Naive B cell (primary cell): ENCODE measurements around the gene ACTL6B. TPM values are rescaled to one million over a fixed set of nuclear protein-coding genes. Genes with fewer than 3 reads are reported as not detected.

Experiments
- ATAC-seq, 2 donors: fragments of 150-1000 bp; cut with Tn5 transposase; 2 replicates each; pipeline ENCODE4 v1.10.0; 2021; ENCODE audit warnings: low read depth in 2 of 2, mild to moderate bottlenecking in 2 of 2, moderate library complexity in 2 of 2
- DNase-seq: peaks from one replicate; pipeline ENCODE4 v3.0.0; 2022
- H3K27ac Mint-ChIP-seq, 6 donors: one replicate each; pipeline ENCODE4 v1.8.0; 2020 to 2022; ENCODE audit warnings: mild to moderate bottlenecking in 6 of 6, mixed read lengths in 6 of 6, moderate library complexity in 5 of 6, inconsistent platforms in 2 of 6
- H3K27me3 Mint-ChIP-seq, 3 donors: one replicate each; pipeline ENCODE4 v1.8.0; 2021 to 2022; ENCODE audit warnings: mixed read lengths in 3 of 3, mild to moderate bottlenecking in 1 of 3
- H3K36me3 Mint-ChIP-seq, 2 donors: one replicate each; pipeline ENCODE4 v1.8.0; 2020 to 2022; ENCODE audit warnings: mixed read lengths in 2 of 2, inconsistent platforms in 1 of 2, mild to moderate bottlenecking in 1 of 2
- H3K4me1 Mint-ChIP-seq, 3 donors: one replicate each; pipeline ENCODE4 v1.8.0; 2020 to 2022; ENCODE audit warnings: mixed read lengths in 3 of 3, inconsistent platforms in 1 of 3, mild to moderate bottlenecking in 1 of 3, moderate library complexity in 1 of 3
- H3K4me3 Mint-ChIP-seq, 8 donors: one replicate each; pipeline ENCODE4 v1.8.0; 2020 to 2022; ENCODE audit warnings: mild to moderate bottlenecking in 8 of 8, mixed read lengths in 8 of 8, moderate library complexity in 8 of 8, inconsistent platforms in 2 of 8
- H3K9me3 Mint-ChIP-seq, 7 donors: one replicate each; pipeline ENCODE4 v1.8.0; 2020 to 2022; ENCODE audit warnings: mixed read lengths in 7 of 7, mild to moderate bottlenecking in 5 of 7, inconsistent platforms in 2 of 7, moderate library complexity in 1 of 7
- polyA plus RNA-seq, 6 donors: library from polyadenylated mRNA; unstranded; fragments of 300-500 nt; fragmentation: Illumina TruSeq; gene quantifications; one replicate each; pipeline ENCODE4 v1.2.3, GENCODE V29; 2021; ENCODE audit warnings: low read depth in 6 of 6

Gene ACTL6B
- polyA plus RNA-seq, 6 donors from 2014 or later: not detected

DNA sequence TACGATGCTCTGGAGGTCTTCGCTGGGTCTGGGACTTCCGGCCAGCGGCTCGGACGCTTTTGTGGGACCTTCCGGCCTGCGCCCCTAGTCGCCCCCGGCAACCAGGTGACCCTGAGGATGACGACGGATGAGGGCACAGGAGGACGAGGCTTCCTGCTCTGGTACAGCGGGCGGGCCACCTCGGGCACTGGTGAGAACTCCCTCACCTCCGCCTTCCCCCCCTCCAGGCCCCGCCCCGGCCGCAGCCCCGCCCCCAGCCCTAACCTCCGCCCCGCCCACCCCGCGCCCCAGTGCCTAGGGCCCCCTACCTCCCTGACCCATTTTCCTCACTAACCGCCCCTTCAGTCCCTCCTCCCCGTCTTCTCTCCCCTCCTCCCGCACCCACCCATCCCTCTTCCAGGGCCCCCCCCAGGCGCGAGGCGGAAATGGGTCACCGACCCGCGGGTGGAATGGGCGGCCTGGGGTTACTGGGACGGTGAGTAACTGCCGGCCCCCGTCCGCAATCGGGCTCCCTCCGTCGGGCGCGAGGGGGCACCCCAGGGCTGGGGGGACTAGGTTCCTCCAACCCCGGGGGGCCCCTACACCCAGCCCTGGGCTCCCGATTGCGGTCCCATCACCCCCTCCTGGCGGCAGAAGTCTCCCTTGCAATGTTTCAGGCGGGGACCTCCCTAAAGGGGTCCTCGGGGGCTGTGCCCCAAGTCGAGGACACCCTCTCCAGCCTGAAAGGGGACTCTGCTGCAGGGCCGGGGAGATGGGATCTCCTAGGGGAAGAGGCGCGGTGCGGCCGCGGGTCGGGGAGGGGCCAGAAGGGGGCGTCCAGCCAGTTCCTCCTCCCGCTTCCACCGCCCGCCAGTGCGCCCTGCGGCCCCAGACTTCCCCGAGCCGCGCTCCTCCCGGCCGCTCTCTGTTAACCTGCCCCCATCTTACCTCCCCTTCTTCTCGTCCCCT lies 51.9 kb downstream of the ACTL6B start:
- H3K9me3 Mint-ChIP-seq: no peaks in the 10 kb centered on the region
- H3K4me3 Mint-ChIP-seq: peak overlapping the region; percentile 66 to 93 (median 90)
- H3K27me3 Mint-ChIP-seq: peaks cover 0 to 10% (median 0%) of the 10 kb centered on the region in 3 donors

DNA sequence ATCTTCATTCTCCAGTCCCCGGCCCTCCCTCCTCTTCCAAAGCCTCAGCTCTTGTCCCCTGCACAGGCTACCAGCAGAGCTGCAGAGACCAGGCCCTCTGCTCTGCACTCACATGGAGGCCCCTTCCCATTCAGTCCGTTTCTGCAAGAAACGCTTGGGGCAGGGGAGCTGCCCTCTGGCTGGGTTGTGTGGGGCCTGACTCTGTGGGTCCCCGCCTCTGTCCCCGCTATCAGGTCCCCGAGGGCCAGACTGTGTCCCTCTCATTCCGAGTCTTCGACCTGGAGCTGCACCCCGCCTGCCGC lies 52.6 kb downstream of the ACTL6B start:
- DNase-seq (no peak), ATAC-seq (peak in 1 of 2 donors; percentile 1)
- peak overlapping the region; percentile 66 to 93 (median 86) for H3K4me3 Mint-ChIP-seq
- no peaks in the 10 kb centered on the region for H3K36me3 Mint-ChIP-seq
- peaks cover 17 to 23% (median 21%) of the 10 kb centered on the region in 3 donors for H3K4me1 Mint-ChIP-seq
- peak overlapping the region in 3 of 6 donors; percentile 24 to 67 (median 47) for H3K27ac Mint-ChIP-seq
- H3K9me3 Mint-ChIP-seq: no peaks in the 10 kb centered on the region
- peaks cover 0 to 10% (median 0%) of the 10 kb centered on the region in 3 donors for H3K27me3 Mint-ChIP-seq

More for the DNA sequence above, 51.9 kb downstream of the ACTL6B start:
- ATAC-seq: peak; percentile 72 to 76
- Mint-ChIP-seq H3K4me1 (peaks cover 17 to 23% (median 21%) of the 10 kb centered on the region in 3 donors), H3K36me3 (no peaks in the 10 kb centered on the region), H3K27ac (peak overlapping the region in 3 of 6 donors; percentile 24 to 67 (median 47))
- peak; percentile 71 for DNase-seq

DNA sequence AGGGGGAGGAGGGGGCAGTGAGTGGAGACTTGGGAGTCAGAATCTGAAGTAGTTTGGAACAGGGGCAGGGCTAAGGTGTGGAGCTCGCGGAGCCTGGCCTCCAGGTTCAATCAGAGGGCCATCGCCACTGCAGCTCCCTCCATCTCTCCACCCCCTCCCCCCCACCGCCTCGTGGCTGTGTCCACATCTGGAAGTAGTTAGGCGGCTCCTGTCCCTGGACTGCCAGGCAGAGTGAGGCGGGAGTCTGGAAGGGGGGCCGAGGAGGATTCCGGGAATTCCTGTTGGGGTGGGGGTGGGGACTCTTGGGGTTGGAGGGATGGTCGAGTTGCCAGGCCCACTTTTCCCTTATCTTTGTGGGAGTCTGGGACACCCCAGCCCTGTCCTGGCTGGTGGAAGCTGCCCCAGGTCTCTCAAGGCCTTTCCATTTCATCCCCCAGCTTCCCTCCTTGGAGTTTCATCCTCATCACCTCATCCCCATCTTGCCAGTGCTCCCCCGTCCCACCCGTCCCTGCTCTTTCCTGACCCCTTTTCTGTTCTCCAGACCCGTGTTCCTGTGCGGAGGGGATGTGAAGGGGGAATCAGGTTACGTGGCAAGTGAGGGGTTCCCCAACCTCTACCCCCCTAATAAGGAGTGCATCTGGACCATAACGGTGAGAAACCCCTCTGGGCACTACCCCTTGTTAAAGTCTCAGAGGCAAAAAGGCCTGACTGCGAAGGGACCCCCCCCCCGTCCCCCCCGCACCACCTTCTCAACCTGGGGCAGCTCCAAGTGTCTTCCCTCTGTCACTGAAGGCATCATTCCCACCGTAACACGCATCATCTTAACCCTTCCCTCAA lies 53.1 kb downstream of the ACTL6B start:
- ATAC-seq (no peak), DNase-seq (no peak)
- Mint-ChIP-seq H3K27ac (peak overlapping the region in 1 of 6 donors; percentile 67), H3K9me3 (no peaks in the 10 kb centered on the region), H3K36me3 (no peaks in the 10 kb centered on the region), H3K4me3 (peak overlapping the region; percentile 53 to 93 (median 82)), H3K27me3 (peaks cover 0 to 15% (median 0%) of the 10 kb centered on the region in 3 donors), H3K4me1 (peaks cover 17 to 23% (median 21%) of the 10 kb centered on the region in 3 donors)

DNA sequence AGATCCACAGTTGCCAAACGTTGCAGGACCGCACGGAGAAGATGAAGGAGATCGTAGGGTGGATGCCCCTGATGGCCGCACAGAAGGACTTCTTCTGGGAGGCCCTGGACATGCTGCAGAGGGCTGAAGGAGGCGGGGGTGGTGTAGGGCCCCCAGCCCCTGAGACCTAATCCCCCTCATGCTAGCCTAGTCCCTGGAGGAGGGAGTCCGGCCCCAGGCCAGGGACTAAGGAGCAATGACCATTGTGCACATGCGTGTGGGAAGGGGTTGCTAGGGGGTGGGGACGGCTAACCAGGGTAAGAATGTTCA lies 55.6 kb downstream of the ACTL6B start:
- ATAC-seq (no peak), DNase-seq (no peak)
- H3K27me3 Mint-ChIP-seq: peaks cover 0 to 16% (median 0%) of the 10 kb centered on the region in 3 donors
- H3K36me3 Mint-ChIP-seq: no peaks in the 10 kb centered on the region
- H3K4me3 Mint-ChIP-seq: no peak overlapping the region
- no peak overlapping the region for H3K27ac Mint-ChIP-seq
- H3K9me3 Mint-ChIP-seq: no peaks in the 10 kb centered on the region
- peaks cover 10 to 18% (median 17%) of the 10 kb centered on the region in 3 donors for H3K4me1 Mint-ChIP-seq

DNA sequence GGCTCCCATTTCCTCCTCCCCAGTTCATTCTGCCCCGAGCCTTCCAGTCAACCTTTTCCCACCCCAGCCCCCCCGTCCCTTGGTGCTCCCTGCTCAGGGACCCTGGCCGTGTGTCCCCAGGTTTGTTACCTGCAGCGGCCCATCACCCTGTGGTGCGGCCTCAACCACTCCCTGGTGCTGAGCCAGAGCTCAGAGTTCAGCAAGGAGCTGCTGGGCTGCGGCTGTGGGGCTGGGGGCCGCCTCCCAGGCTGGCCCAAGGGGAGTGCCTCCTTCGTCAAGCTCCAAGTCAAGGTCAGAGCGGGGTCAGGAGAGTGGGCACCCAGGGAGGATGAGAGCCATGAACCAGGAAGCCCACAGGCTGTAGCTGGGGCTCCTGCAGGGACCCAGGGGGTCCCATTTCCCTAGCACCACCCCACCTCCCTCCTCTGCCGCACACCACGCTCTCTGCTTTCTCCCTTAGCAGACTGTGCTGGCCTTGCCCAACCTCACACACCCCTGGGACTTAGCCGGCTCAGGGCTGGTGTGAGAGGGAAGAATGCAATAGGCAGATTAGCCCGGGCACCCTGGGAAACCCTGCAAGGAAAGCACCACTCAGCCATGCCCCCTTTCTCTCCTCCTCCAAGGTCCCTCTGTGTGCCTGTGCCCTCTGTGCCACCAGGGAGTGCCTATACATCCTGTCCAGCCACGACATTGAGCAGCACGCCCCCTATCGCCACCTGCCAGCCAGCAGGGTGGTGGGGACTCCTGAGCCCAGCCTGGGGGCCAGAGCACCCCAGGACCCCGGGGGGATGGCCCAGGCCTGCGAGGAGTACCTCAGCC lies 56.1 kb downstream of the ACTL6B start:
- Mint-ChIP-seq H3K27ac (no peak overlapping the region), H3K4me3 (peak overlapping the region in 1 of 8 donors; percentile 51), H3K27me3 (peaks cover 0 to 19% (median 0%) of the 10 kb centered on the region in 3 donors), H3K36me3 (no peaks in the 10 kb centered on the region), H3K4me1 (peaks cover 4 to 12% (median 12%) of the 10 kb centered on the region in 3 donors), H3K9me3 (no peaks in the 10 kb centered on the region)
- ATAC-seq: no peak
- no peak for DNase-seq

DNA sequence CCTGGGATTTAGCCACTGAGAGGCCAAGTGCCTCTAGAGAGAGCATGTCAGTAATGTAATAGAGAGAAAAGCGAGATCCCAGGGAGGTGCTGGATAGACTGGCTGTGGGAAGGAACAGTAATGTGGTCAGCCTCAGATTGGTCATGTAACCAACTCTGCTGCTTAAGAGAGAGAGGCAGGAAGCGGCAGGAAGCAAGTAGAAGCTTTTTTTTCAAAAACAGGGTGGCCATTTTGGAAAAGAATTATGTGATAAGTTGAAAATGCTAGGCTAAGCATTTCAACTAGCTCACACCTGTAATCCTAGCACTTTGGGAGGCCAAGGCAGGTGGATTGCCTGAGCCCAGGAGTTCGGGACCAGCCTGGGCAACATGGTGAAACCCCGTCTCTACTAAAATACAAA lies 57.8 kb downstream of the ACTL6B start:
- H3K4me1 Mint-ChIP-seq: peaks cover 0 to 2% (median 0%) of the 10 kb centered on the region in 3 donors
- no peaks in the 10 kb centered on the region for H3K9me3 Mint-ChIP-seq
- peak overlapping the region in 2 of 8 donors; percentile 7 to 12 for H3K4me3 Mint-ChIP-seq
- peaks cover 0 to 32% (median 0%) of the 10 kb centered on the region in 3 donors for H3K27me3 Mint-ChIP-seq
- no peaks in the 10 kb centered on the region for H3K36me3 Mint-ChIP-seq
- ATAC-seq (no peak), DNase-seq (no peak)
- peak overlapping the region in 1 of 6 donors; percentile 58 for H3K27ac Mint-ChIP-seq

DNA sequence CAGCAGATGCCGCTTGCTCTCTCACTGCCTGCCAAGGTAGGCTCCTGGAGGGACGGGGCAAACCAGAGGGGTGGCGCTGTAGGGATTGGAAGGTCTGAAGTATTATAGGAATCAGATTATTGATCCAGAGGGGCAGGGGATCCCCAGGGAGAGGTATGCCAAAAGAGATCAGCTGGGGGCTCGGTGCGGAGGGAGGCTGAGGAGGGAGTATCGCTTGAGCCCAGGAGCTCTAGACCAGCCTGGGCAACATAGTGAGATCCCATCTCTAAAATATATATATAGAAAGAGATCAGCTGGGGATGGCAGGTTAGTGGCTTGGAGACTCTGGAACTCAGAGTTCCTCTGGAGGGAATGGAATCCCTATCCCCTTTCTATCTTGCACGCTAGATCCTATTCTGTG lies 61.1 kb downstream of the ACTL6B start:
- Mint-ChIP-seq H3K9me3 (no peaks in the 10 kb centered on the region), H3K4me1 (peaks cover 0 to 2% (median 0%) of the 10 kb centered on the region in 3 donors), H3K27ac (peak overlapping the region in 1 of 6 donors; percentile 5), H3K4me3 (no peak overlapping the region), H3K27me3 (peaks cover 8 to 47% (median 14%) of the 10 kb centered on the region in 3 donors), H3K36me3 (no peaks in the 10 kb centered on the region)
- no peak for ATAC-seq
- no peak for DNase-seq

Other genes starting within 250 kb of the ACTL6B start
- 10 to 100 TPM in 5 of 6 donors, 1 to 10 TPM in 1; 9.4 to 24.9 (median 13.3) TPM for gene ZCWPW1, start 227.7 kb downstream of the ACTL6B start, polyA plus RNA-seq
- 10 to 100 TPM; 10.9 to 24.6 (median 19.5) TPM for gene MEPCE, start 226.6 kb downstream of the ACTL6B start, polyA plus RNA-seq
- 10 to 100 TPM; 21.8 to 46.8 (median 27.5) TPM for gene PPP1R35, start 220.0 kb downstream of the ACTL6B start, polyA plus RNA-seq
- gene SPACDR, start 192.2 kb downstream of the ACTL6B start, polyA plus RNA-seq: under 1 TPM in 1 of 6 donors, not detected in 5; 0.45 TPM
- 10 to 100 TPM; 17.5 to 23.6 (median 20.7) TPM for gene TSC22D4, start 177.2 kb downstream of the ACTL6B start, polyA plus RNA-seq
- not detected for gene NYAP1, start 172.5 kb downstream of the ACTL6B start, polyA plus RNA-seq
- gene AGFG2, start 117.2 kb downstream of the ACTL6B start, polyA plus RNA-seq: 1 to 10 TPM in 5 of 6 donors, not detected in 1; 3.1 to 5.9 (median 4.1) TPM
- not detected for gene SAP25, start 82.5 kb downstream of the ACTL6B start, polyA plus RNA-seq
- 100 to 1,000 TPM in 4 of 6 donors, 10 to 100 TPM in 2; 81.4 to 172 (median 106) TPM for gene LRCH4, start 70.3 kb downstream of the ACTL6B start, polyA plus RNA-seq
- gene FBXO24, start 70.1 kb downstream of the ACTL6B start, polyA plus RNA-seq: 1 to 10 TPM in 2 of 6 donors, under 1 TPM in 3, not detected in 1; 0.13 to 1.7 (median 0.89) TPM
- gene PCOLCE, start 54.1 kb downstream of the ACTL6B start, polyA plus RNA-seq: 1 to 10 TPM in 1 of 6 donors, under 1 TPM in 4, not detected in 1; 0.23 to 1.1 (median 0.86) TPM
- 10 to 100 TPM in 5 of 6 donors, 1 to 10 TPM in 1; 7.7 to 18.2 (median 13.1) TPM for gene MOSPD3, start 43.9 kb downstream of the ACTL6B start, polyA plus RNA-seq
- gene TFR2, start 14.9 kb downstream of the ACTL6B start, polyA plus RNA-seq: 1 to 10 TPM in 1 of 6 donors, under 1 TPM in 3, not detected in 2; 0.58 to 1.3 (median 0.65) TPM
- 10 to 100 TPM; 46.2 to 65.4 (median 56.2) TPM for gene GNB2, start 17.3 kb upstream of the ACTL6B start, polyA plus RNA-seq
- 1 to 10 TPM in 4 of 6 donors, under 1 TPM in 2; 0.69 to 2.9 (median 1.2) TPM for gene GIGYF1, start 37.8 kb upstream of the ACTL6B start, polyA plus RNA-seq
- 10 to 100 TPM; 25.3 to 41.0 (median 34.6) TPM for gene POP7, start 49.7 kb upstream of the ACTL6B start, polyA plus RNA-seq
- not detected for gene EPO, start 64.0 kb upstream of the ACTL6B start, polyA plus RNA-seq
- not detected for gene ZAN, start 77.1 kb upstream of the ACTL6B start, polyA plus RNA-seq
- gene EPHB4, start 171.1 kb upstream of the ACTL6B start, polyA plus RNA-seq: under 1 TPM in 4 of 6 donors, not detected in 2; 0.19 to 0.69 (median 0.47) TPM
- gene SLC12A9, start 196.3 kb upstream of the ACTL6B start, polyA plus RNA-seq: 10 to 100 TPM in 4 of 6 donors, 1 to 10 TPM in 2; 7.8 to 13.1 (median 11.5) TPM
- 1 to 10 TPM; 2.1 to 5.7 (median 3.4) TPM for gene TRIP6, start 210.9 kb upstream of the ACTL6B start, polyA plus RNA-seq
- gene SRRT, start 218.7 kb upstream of the ACTL6B start, polyA plus RNA-seq: 10 to 100 TPM; 17.5 to 79.0 (median 46.0) TPM
- 1 to 10 TPM in 3 of 6 donors, under 1 TPM in 2, not detected in 1; 0.34 to 2.5 (median 1.7) TPM for gene UFSP1, start 233.3 kb upstream of the ACTL6B start, polyA plus RNA-seq
- under 1 TPM in 2 of 6 donors, not detected in 4; 0.55 to 0.92 TPM for gene ACHE, start 239.4 kb upstream of the ACTL6B start, polyA plus RNA-seq